Ascending aorta (tissue), 2 donors: Measurements from ENCODE around the gene EBI3. TPM values are rescaled to one million over a fixed set of nuclear protein-coding genes. Genes with fewer than 3 reads are reported as not detected.

ENCODE experiments used
- DNase-seq, 2 donors: peaks; one replicate each; pipeline ENCODE4 v3.0.0-alpha.2; 2019; ENCODE audit warnings: low spot score in 2 of 2
- H3K27ac ChIP-seq, 2 donors: fragments of 200-600 bp; sonication (generic); one replicate each; pipeline ENCODE4 v1.5.1; 2016 to 2017; ENCODE audit warnings: mild to moderate bottlenecking in 1 of 2
- H3K27me3 ChIP-seq: fragments of 200-600 bp; sonication (generic); one replicate; pipeline ENCODE4 v1.5.1; 2017
- H3K36me3 ChIP-seq, 2 donors: fragments of 200-600 bp; sonication (generic); one replicate each; pipeline ENCODE4 v1.5.1; 2016
- H3K4me1 ChIP-seq, 2 donors: fragments of 200-600 bp; sonication (generic); one replicate each; pipeline ENCODE4 v1.5.1; 2016 to 2017; ENCODE audit warnings: mild to moderate bottlenecking in 1 of 2
- H3K4me3 ChIP-seq, 2 donors: fragments of 200-600 bp; sonication (generic); one replicate each; pipeline ENCODE4 v1.5.1; 2016 to 2017; ENCODE audit warnings: mild to moderate bottlenecking in 1 of 2
- H3K9me3 ChIP-seq, 2 donors: fragments of 200-600 bp; sonication (generic); one replicate each; pipeline ENCODE4 v1.5.1; 2016
- CTCF ChIP-seq, 3 experiments: fragments of 200-600 bp in 2 of 3; fragments of 450-650 bp in 1 of 3; sonication (generic) in 2 of 3; IDR thresholded peaks; one replicate each; pipeline ENCODE4 v1.5.1; 2016 to 2019; ENCODE audit warnings: antibody characterized with exemption in 3 of 3, mild to moderate bottlenecking in 1 of 3, moderate library complexity in 1 of 3
- intact Hi-C: fragments of 100-400 bp; cut with DNase I; formaldehyde crosslinking; loops from one replicate; pipeline ENCODE4 v1.15.1; 2023
- total RNA-seq: library from RNA; depleted of rRNA; stranded (reverse); fragments of >200 nt; gene quantifications from one replicate; pipeline ENCODE4 v1.1.0, GENCODE V29; 2016

Gene EBI3
- total RNA-seq, 1 donor from 2014 or later = not detected

- Histone ChIP-seq H3K27ac (no peak overlapping the region), H3K36me3 (no peaks in the 10 kb centered on the region), H3K9me3 (no peaks in the 10 kb centered on the region), H3K4me3 (no peak overlapping the region), H3K4me1 (no peaks in the 10 kb centered on the region), H3K27me3 (no peaks in the 10 kb centered on the region)
- intact Hi-C loops = loop anchor here (10.0 kb wide), 1 partner anchor 64 kb away; no protein-coding TSS in a partner anchor
- DNase-seq = no peak
- TF ChIP-seq CTCF (IDR thresholded peaks at IDR 0.05) = no peak
Measured at GRCh38 chr19:4208385-4209094, 20.8 kb upstream of the EBI3 start.

GRCh38 chr19:4210166-4210731, 19.1 kb upstream of the EBI3 start:
- no peak for DNase-seq
- H3K9me3 ChIP-seq = no peaks in the 10 kb centered on the region
- H3K36me3 ChIP-seq = no peaks in the 10 kb centered on the region
- intact Hi-C loops = no loop called here
- TF ChIP-seq CTCF (IDR thresholded peaks at IDR 0.05) = no peak
- no peaks in the 10 kb centered on the region for H3K27me3 ChIP-seq
- H3K4me3 ChIP-seq = no peak overlapping the region
- H3K27ac ChIP-seq = no peak overlapping the region
- no peaks in the 10 kb centered on the region for H3K4me1 ChIP-seq

GRCh38 chr19:4213116-4213515, 16.2 kb upstream of the EBI3 start:
- no peak for DNase-seq
- intact Hi-C loops = no loop called here
- no peak for TF ChIP-seq CTCF (IDR thresholded peaks at IDR 0.05)
- no peak overlapping the region for H3K4me3 ChIP-seq
- H3K27ac ChIP-seq = no peak overlapping the region
- no peaks in the 10 kb centered on the region for H3K27me3 ChIP-seq
- H3K9me3 ChIP-seq = no peaks in the 10 kb centered on the region
- no peaks in the 10 kb centered on the region for H3K36me3 ChIP-seq
- no peaks in the 10 kb centered on the region for H3K4me1 ChIP-seq

GRCh38 chr19:4215807-4216206, 13.5 kb upstream of the EBI3 start:
- Histone ChIP-seq H3K9me3 (no peaks in the 10 kb centered on the region), H3K36me3 (no peaks in the 10 kb centered on the region), H3K4me3 (no peak overlapping the region), H3K4me1 (no peaks in the 10 kb centered on the region), H3K27ac (no peak overlapping the region), H3K27me3 (no peaks in the 10 kb centered on the region)
- no peak for TF ChIP-seq CTCF (IDR thresholded peaks at IDR 0.05)
- intact Hi-C loops = no loop called here
- DNase-seq = no peak

- no peak for TF ChIP-seq CTCF (IDR thresholded peaks at IDR 0.05)
- H3K36me3 ChIP-seq = no peaks in the 10 kb centered on the region
- no peak overlapping the region for H3K27ac ChIP-seq
- no peaks in the 10 kb centered on the region for H3K27me3 ChIP-seq
- H3K9me3 ChIP-seq = no peaks in the 10 kb centered on the region
- no peak for DNase-seq
- no peak overlapping the region for H3K4me3 ChIP-seq
- H3K4me1 ChIP-seq = no peaks in the 10 kb centered on the region
- intact Hi-C loops = no loop called here
Measured at GRCh38 chr19:4216846-4217245, 12.5 kb upstream of the EBI3 start.
